Osteoblast (primary cell): ENCODE data around the gene SLC39A10. TPM values are rescaled to one million over a fixed set of nuclear protein-coding genes. Genes with fewer than 3 reads are reported as not detected.

Experiments used
- DNase-seq: peaks from one replicate; pipeline ENCODE4 v3.0.0; 2011; ENCODE audit warnings: low spot score, mixed read lengths; ENCODE audit not compliant: insufficient read length; ENCODE audit errors: missing footprints
- H2AFZ ChIP-seq: 2 replicates; pipeline ENCODE4 v1.6.0; 2011; ENCODE audit warnings: mild to moderate bottlenecking, low read length
- H3K27ac ChIP-seq: 2 replicates; pipeline ENCODE4 v1.5.1; 2011; ENCODE audit warnings: mild to moderate bottlenecking, low read depth, low read length, moderate library complexity
- H3K27me3 ChIP-seq: 2 replicates; pipeline ENCODE4 v1.6.0; 2012; ENCODE audit warnings: mild to moderate bottlenecking, control low read depth, inconsistent platforms, low read length, moderate library complexity; ENCODE audit not compliant: insufficient read depth
- H3K36me3 ChIP-seq: 2 replicates; pipeline ENCODE4 v1.5.1; 2011; ENCODE audit warnings: mild to moderate bottlenecking, low read length, control low read depth, moderate library complexity; ENCODE audit not compliant: insufficient read depth
- H3K4me1 ChIP-seq: 2 replicates; pipeline ENCODE4 v1.5.1; 2011; ENCODE audit warnings: mild to moderate bottlenecking, low read length, control low read depth, moderate library complexity; ENCODE audit not compliant: insufficient read depth
- H3K4me2 ChIP-seq: 2 replicates; pipeline ENCODE4 v1.6.0; 2011; ENCODE audit warnings: mild to moderate bottlenecking, low read length; ENCODE audit not compliant: insufficient read depth
- H3K4me3 ChIP-seq: fragments of 200-600 bp; sonication (generic); 3 replicates; pipeline ENCODE4 v1.5.1; 2012; ENCODE audit warnings: mild to moderate bottlenecking, low read length, inconsistent platforms; ENCODE audit not compliant: insufficient read depth
- H3K79me2 ChIP-seq: 2 replicates; pipeline ENCODE4 v1.6.0; 2012; ENCODE audit warnings: mild to moderate bottlenecking, low read length, control low read depth, inconsistent platforms; ENCODE audit not compliant: insufficient read depth
- H3K9me3 ChIP-seq: 2 replicates; pipeline ENCODE4 v1.5.1; 2011; ENCODE audit warnings: low read depth, low read length, control low read depth
- H4K20me1 ChIP-seq: 2 replicates; pipeline ENCODE4 v1.6.0; 2012; ENCODE audit warnings: mild to moderate bottlenecking, low read length, control low read depth; ENCODE audit not compliant: insufficient read depth
- total RNA-seq: library from RNA; depleted of rRNA; stranded (reverse); fragments of >200 nt; gene quantifications from 2 replicates; pipeline ENCODE4 v1.2.3, GENCODE V29; 2012
- TF ChIP-seq, protein P1 (sequence below): IDR thresholded peaks from 2 replicates; pipeline ENCODE4 v1.5.1; 2011; ENCODE audit warnings: mild to moderate bottlenecking, low read depth, low read length, moderate library complexity; ENCODE audit errors: extremely low read depth

The SLC39A10 gene
- total RNA-seq, 1 donor: 31.8 TPM

DNA sequence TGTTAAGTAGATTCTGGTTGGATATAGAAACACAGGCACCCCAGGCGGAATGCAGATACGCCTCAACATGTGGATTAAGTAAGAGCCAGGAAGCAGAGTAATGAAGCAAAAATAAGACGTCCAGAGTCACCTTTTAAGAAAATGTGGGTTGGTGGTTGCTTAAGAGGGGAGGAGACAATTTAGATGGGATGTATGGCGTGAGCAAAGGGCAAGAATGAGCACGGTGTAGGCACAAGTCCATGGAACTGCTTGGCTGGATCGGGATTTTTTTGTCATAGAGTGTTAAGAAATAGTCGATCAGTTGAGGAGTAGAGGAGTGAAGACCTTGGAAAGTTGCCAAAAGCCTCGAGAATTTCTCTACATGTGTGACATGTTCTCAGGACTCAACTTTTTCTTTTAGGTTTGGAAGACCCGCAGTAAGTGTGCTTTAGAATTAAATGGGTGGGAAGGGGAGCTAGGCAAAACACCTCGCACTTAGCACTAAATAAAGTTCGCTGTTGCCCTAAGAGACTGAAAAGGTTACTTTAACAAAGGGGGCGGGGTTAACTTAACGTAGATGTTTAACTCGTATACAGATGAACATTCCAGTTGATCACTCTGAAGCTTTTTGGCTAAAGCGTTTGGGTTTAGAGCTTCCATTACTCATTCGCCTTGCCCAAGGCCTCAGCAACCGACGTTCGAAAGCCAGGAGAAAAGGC, 716 bp upstream of the SLC39A10 start:
- Histone ChIP-seq H3K27me3 (no peaks in the 10 kb centered on the region), H3K36me3 (no peaks in the 10 kb centered on the region), H3K27ac (peak overlapping the region; percentile 86), H3K79me2 (peaks cover 37% of the 10 kb centered on the region), H4K20me1 (peaks cover 13% of the 10 kb centered on the region), H3K4me1 (peaks cover 17% of the 10 kb centered on the region), H3K4me3 (peak overlapping the region; percentile 88), H2AFZ (peak overlapping the region; percentile 53), H3K9me3 (no peaks in the 10 kb centered on the region), H3K4me2 (peak overlapping the region; percentile 68)
- TF ChIP-seq, protein P1, sequence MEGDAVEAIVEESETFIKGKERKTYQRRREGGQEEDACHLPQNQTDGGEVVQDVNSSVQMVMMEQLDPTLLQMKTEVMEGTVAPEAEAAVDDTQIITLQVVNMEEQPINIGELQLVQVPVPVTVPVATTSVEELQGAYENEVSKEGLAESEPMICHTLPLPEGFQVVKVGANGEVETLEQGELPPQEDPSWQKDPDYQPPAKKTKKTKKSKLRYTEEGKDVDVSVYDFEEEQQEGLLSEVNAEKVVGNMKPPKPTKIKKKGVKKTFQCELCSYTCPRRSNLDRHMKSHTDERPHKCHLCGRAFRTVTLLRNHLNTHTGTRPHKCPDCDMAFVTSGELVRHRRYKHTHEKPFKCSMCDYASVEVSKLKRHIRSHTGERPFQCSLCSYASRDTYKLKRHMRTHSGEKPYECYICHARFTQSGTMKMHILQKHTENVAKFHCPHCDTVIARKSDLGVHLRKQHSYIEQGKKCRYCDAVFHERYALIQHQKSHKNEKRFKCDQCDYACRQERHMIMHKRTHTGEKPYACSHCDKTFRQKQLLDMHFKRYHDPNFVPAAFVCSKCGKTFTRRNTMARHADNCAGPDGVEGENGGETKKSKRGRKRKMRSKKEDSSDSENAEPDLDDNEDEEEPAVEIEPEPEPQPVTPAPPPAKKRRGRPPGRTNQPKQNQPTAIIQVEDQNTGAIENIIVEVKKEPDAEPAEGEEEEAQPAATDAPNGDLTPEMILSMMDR: no peak
- no peak for DNase-seq

DNA sequence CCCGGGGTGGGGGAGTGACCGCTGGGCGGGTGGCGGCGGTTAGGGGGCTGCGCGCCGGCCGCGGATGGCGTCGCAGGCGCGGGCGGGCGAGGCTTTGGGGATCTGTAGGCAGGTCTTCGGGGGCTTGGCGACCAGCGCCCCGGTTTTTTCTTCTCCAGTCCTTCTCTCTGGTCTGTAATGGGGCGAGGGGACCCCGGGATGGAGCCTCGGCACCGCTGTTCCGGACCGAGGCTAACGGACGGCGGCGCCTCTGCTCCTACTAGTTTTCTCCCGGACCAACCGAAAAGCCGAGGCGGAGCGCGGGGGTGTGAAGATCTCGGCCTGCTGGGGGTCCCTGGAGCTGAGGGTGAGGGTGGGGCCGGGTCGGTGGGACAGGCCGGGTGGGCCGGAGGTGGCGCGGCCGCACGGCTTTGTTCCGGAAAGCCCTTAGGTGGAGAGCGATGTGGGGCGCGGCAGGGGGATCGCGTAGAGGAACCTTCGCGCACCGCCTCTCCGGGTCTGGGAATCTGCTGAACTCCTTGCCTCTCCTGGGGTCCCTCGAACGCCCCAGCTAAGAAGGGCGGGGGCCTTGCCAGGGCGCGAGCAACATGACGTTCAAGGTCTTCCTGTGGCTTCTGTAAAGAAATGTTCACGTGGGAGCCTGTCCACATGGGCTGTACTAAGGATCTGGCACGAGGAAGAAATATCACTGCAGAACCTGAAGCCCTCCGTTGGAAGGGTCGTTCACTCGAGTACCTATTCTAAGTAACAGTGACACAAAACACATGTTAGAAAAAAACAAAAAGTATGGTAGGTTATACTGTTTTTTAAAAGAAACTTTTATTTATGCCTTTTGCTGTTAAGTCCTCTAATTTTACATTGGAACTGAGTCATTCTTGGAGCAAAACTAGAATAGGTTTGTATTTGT, 861 bp downstream of the SLC39A10 start:
- peak; percentile 59 for DNase-seq
- Histone ChIP-seq H3K9me3 (no peaks in the 10 kb centered on the region), H3K27me3 (no peaks in the 10 kb centered on the region), H2AFZ (no peak overlapping the region), H3K79me2 (peaks cover 45% of the 10 kb centered on the region), H3K4me3 (peak overlapping the region; percentile 88), H3K27ac (peak overlapping the region; percentile 86), H3K4me1 (peaks cover 17% of the 10 kb centered on the region), H3K36me3 (no peaks in the 10 kb centered on the region), H4K20me1 (peaks cover 13% of the 10 kb centered on the region), H3K4me2 (peak overlapping the region; percentile 73)
- TF ChIP-seq, protein P1: no peak

DNA sequence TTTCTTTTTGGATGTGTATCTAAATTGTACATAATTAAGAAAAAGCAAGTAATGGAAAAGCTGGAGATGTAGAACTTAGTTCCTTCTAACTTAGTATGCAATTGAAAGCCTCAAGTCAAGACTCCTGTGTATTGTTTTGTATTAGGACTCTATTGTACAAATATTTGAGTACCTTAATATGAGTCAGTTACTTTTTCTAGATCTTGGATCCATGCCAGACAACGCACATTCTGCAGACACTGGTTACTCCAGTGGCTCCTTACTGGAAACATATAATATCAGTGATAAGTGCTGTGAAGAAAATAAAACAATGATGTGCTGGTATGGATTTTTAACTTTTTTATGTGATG, 1.5 kb downstream of the SLC39A10 start:
- H3K4me1 ChIP-seq: peaks cover 17% of the 10 kb centered on the region
- TF ChIP-seq, protein P1: no peak
- no peaks in the 10 kb centered on the region for H3K36me3 ChIP-seq
- DNase-seq: peak; percentile 81
- no peaks in the 10 kb centered on the region for H3K9me3 ChIP-seq
- H3K79me2 ChIP-seq: peaks cover 48% of the 10 kb centered on the region
- peak overlapping the region; percentile 73 for H3K4me2 ChIP-seq
- H2AFZ ChIP-seq: no peak overlapping the region
- H4K20me1 ChIP-seq: peaks cover 13% of the 10 kb centered on the region
- peak overlapping the region; percentile 88 for H3K4me3 ChIP-seq
- H3K27ac ChIP-seq: peak overlapping the region; percentile 86
- H3K27me3 ChIP-seq: no peaks in the 10 kb centered on the region

DNA sequence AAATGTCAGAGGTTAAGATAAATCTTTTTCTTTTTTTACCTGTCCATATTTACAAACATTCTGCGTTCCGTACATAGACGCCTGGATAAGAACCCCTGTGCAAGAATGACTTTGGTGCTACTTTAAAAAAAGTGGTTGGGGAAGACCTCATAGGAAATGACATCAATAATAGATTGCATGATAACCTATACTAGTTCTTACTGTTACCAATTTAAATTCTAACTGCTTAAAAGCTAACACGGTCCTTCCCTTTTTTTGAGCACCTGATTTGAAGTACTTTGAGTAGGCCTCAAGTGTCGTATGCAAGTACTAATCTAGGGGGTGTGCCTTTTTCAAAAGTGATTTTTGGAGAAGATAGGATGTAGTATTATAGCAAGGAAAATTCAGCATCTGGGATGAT, 2.1 kb downstream of the SLC39A10 start:
- Histone ChIP-seq H3K4me1 (peaks cover 17% of the 10 kb centered on the region), H3K27ac (peak overlapping the region; percentile 86), H2AFZ (no peak overlapping the region), H3K36me3 (no peaks in the 10 kb centered on the region), H3K4me3 (peak overlapping the region; percentile 88), H3K27me3 (no peaks in the 10 kb centered on the region), H3K79me2 (peaks cover 48% of the 10 kb centered on the region), H3K4me2 (peak overlapping the region; percentile 73), H3K9me3 (no peaks in the 10 kb centered on the region), H4K20me1 (peaks cover 13% of the 10 kb centered on the region)
- no peak for DNase-seq
- TF ChIP-seq, protein P1: no peak
